PC-9 (cell line): ENCODE results near the gene THSD8. TPM values are rescaled to one million over a fixed set of nuclear protein-coding genes. Genes with fewer than 3 reads are reported as not detected.
A peak's percentile ranks its signal among the peaks of the same experiment; 100 is the strongest.

Source experiments
- BruUV-seq: library from RNA; stranded (reverse); fragments of 400-500 nt; replicated peaks from 2 replicates; lab custom pipeline; 2021; lab: Mats Ljungman, UMichigan
- CTCF ChIA-PET: fragments of 300-600 bp; sonication (Branson Sonifier 250); formaldehyde crosslinking; loops from one replicate; lab custom pipeline; 2022; ENCODE audit warnings: antibody characterized with exemption; lab: Charles Lee
- POLR2A ChIA-PET: fragments of 300-600 bp; sonication (Branson Sonifier 250); formaldehyde crosslinking; loops from one replicate; lab custom pipeline; 2022; ENCODE audit warnings: antibody characterized with exemption; ENCODE audit not compliant: unreplicated experiment; lab: Charles Lee
- DNase-seq, 2 experiments: peaks; one replicate each; pipeline versions ENCODE4 v3.0.0 to v3.0.0-alpha.2; 2015 to 2022; ENCODE audit warnings: mixed read lengths in 1 of 2
- H2AFZ ChIP-seq: fragments of 200-600 bp; sonication (generic); 2 replicates; pipeline ENCODE4 v1.8.1; 2017; ENCODE audit warnings: antibody characterized with exemption
- H3F3A ChIP-seq: fragments of 200-600 bp; sonication (generic); 2 replicates; pipeline ENCODE4 v1.8.1; 2017; ENCODE audit warnings: antibody characterized with exemption, mild to moderate bottlenecking, low read depth; ENCODE audit not compliant: insufficient read depth
- H3K27ac ChIP-seq: fragments of 200-600 bp; sonication (generic); 2 replicates; pipeline ENCODE4 v1.6.1; 2016; ENCODE audit warnings: mixed run types
- H3K27me3 ChIP-seq: fragments of 200-600 bp; sonication (generic); 2 replicates; pipeline ENCODE4 v1.6.1; 2016; ENCODE audit warnings: low read depth, mixed run types; ENCODE audit not compliant: insufficient read depth
- H3K36me3 ChIP-seq: fragments of 200-600 bp; sonication (generic); 2 replicates; pipeline ENCODE4 v1.6.1; 2016; ENCODE audit warnings: low read depth, mixed run types
- H3K4me1 ChIP-seq: fragments of 200-600 bp; sonication (generic); replicated peaks from 2 replicates; pipeline ENCODE4 v1.6.1; 2016; ENCODE audit warnings: mixed run types; ENCODE audit not compliant: insufficient read depth
- H3K4me2 ChIP-seq: fragments of 200-600 bp; sonication (generic); 2 replicates; pipeline ENCODE4 v1.6.1; 2017; ENCODE audit warnings: mixed run types
- H3K4me3 ChIP-seq: fragments of 200-600 bp; sonication (generic); 2 replicates; pipeline ENCODE4 v1.6.1; 2016; ENCODE audit warnings: mixed run types
- H3K79me2 ChIP-seq: fragments of 200-600 bp; sonication (generic); 2 replicates; pipeline ENCODE4 v1.6.1; 2017; ENCODE audit warnings: low read depth, mixed run types
- H3K9me2 ChIP-seq: fragments of 200-600 bp; sonication (generic); 2 replicates; pipeline ENCODE4 v1.8.1; 2017; ENCODE audit warnings: mild to moderate bottlenecking; ENCODE audit not compliant: insufficient read depth
- H3K9me3 ChIP-seq: fragments of 200-600 bp; sonication (generic); 2 replicates; pipeline ENCODE4 v1.8.1; 2016; ENCODE audit warnings: low read depth; ENCODE audit not compliant: insufficient read depth
- H4K20me1 ChIP-seq: fragments of 200-600 bp; sonication (generic); 2 replicates; pipeline ENCODE4 v1.8.1; 2017; ENCODE audit not compliant: insufficient read depth
- CTCF ChIP-seq: fragments of 200-600 bp; sonication (generic); conservative IDR thresholded peaks from 2 replicates; pipeline ENCODE4 v1.6.1; 2017; ENCODE audit warnings: mixed run types, antibody characterized with exemption, mild to moderate bottlenecking, moderate library complexity
- EZH2 ChIP-seq: fragments of 200-600 bp; sonication (generic); IDR thresholded peaks from 2 replicates; pipeline ENCODE4 v1.8.0; 2017; ENCODE audit warnings: antibody characterized with exemption, low read depth
- intact Hi-C: fragments of 100-400 bp; cut with micrococcal nuclease; formaldehyde crosslinking; loops from one replicate; pipeline ENCODE4 v1.10.0; 2022; ENCODE audit not compliant: unreplicated experiment
- total RNA-seq: library from RNA; stranded (reverse); gene quantifications from 2 replicates; pipeline ENCODE4 v1.2.3, GENCODE V29; 2021

The THSD8 gene
- total RNA-seq, 1 experiment from 2014 or later, result 28.8 TPM

GRCh38 chr19:12763100-12763499 is 38.8 kb upstream of the THSD8 start:
- Histone ChIP-seq H3K27ac (no peak overlapping the region), H3K4me3 (no peak overlapping the region), H3K79me2 (no peaks in the 10 kb centered on the region), H3K9me2 (no peaks in the 10 kb centered on the region), H3K4me1 (no peaks in the 10 kb centered on the region), H3F3A (peaks cover 54% of the 10 kb centered on the region), H4K20me1 (peaks cover 3% of the 10 kb centered on the region; the same call in 1 of the 2 replicates), H3K36me3 (peaks cover 6% of the 10 kb centered on the region; the same call in 1 of the 2 replicates), H3K27me3 (no peaks in the 10 kb centered on the region), H2AFZ (no peak overlapping the region), H3K9me3 (no peaks in the 10 kb centered on the region), H3K4me2 (no peak overlapping the region)
- intact Hi-C loops, result no loop called here
- ChIA-PET POLR2A (interaction anchor here (0.5 kb wide), 1 partner anchor 31 kb away, joined by 38 read pairs; no protein-coding TSS in a partner anchor), CTCF (interaction anchor here (0.5 kb wide), 1 partner anchor 85 kb away, joined by 4 read pairs; no protein-coding TSS in a partner anchor)
- no peak for DNase-seq
- BruUV-seq, result no TSS peak
- no peak for TF ChIP-seq EZH2
- TF ChIP-seq CTCF, result no peak

DNA sequence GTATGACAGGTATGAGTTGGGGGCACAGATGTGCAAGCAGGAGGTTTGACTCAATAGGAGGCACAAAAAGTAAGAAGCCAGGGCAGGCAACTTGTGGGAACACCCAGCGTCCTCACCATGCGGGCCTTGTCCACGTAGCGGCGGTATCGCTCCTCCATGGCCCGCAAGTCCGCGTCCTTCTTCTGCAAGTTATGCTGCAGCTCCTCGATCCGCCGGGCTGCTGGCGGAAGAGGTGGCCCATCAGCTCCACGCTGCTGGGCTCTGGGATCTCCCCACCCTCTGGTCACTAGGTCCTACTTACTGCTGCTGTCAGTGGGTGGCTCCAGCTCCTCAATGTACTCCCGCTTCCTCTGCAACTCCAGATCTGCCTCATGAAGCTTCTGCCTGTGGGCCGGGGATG is 37.2 kb upstream of the THSD8 start:
- Histone ChIP-seq H3K27me3 (no peaks in the 10 kb centered on the region), H3K4me2 (no peak overlapping the region), H3K36me3 (peaks cover 9% of the 10 kb centered on the region; the same call in 1 of the 2 replicates), H3K79me2 (no peaks in the 10 kb centered on the region), H3K9me2 (no peaks in the 10 kb centered on the region), H3K4me1 (no peaks in the 10 kb centered on the region), H2AFZ (no peak overlapping the region), H3K4me3 (no peak overlapping the region), H3K27ac (no peak overlapping the region), H4K20me1 (peaks cover 3% of the 10 kb centered on the region; the same call in 1 of the 2 replicates), H3K9me3 (no peaks in the 10 kb centered on the region), H3F3A (peaks cover 50% of the 10 kb centered on the region)
- ChIA-PET CTCF (no interaction called here), POLR2A (interaction anchor here (0.5 to 0.6 kb wide), 2 partner anchors 46 to 121 kb away, joined by 5 to 7 read pairs; no protein-coding TSS in a partner anchor)
- no peak for TF ChIP-seq CTCF
- TF ChIP-seq EZH2, result no peak
- intact Hi-C loops, result no loop called here
- BruUV-seq, result no TSS peak
- DNase-seq, result no peak

- Histone ChIP-seq H4K20me1 (peaks cover 3% of the 10 kb centered on the region; the same call in 1 of the 2 replicates), H3K4me2 (peak overlapping the region; percentile 52; the same call in 1 of the 2 replicates), H3K79me2 (no peaks in the 10 kb centered on the region), H3K9me2 (no peaks in the 10 kb centered on the region), H2AFZ (no peak overlapping the region), H3K4me3 (peak overlapping the region; percentile 25; the same call in 1 of the 2 replicates), H3K36me3 (peaks cover 13% of the 10 kb centered on the region; the same call in 1 of the 2 replicates), H3K27me3 (no peaks in the 10 kb centered on the region), H3K27ac (no peak overlapping the region), H3K9me3 (no peaks in the 10 kb centered on the region), H3F3A (peaks cover 49% of the 10 kb centered on the region), H3K4me1 (no peaks in the 10 kb centered on the region)
- BruUV-seq, result no TSS peak
- TF ChIP-seq EZH2 (no peak), CTCF (peak; percentile 85)
- intact Hi-C loops, result loop anchor here (1.0 to 2.0 kb wide), 2 partner anchors 31 to 81 kb away; no protein-coding TSS in a partner anchor
- CTCF ChIA-PET, result interaction anchor here (0.5 to 1.3 kb wide), 9 partner anchors 8 to 842 kb away, joined by 3 to 14 read pairs (median 4); partner anchors contain the start of gene GCDH
- peak; percentile 59 to 85 for DNase-seq
- POLR2A ChIA-PET, result interaction anchor here (0.6 kb wide), 5 partner anchors 16 to 71 kb away, joined by 3 to 17 read pairs (median 8); no protein-coding TSS in a partner anchor
Observed at GRCh38 chr19:12766051-12766521, 35.8 kb upstream of the THSD8 start.
